PC-3 (cell line): ENCODE data around the gene GALNTL6. TPM values are rescaled to one million over a fixed set of nuclear protein-coding genes. Genes with fewer than 3 reads are reported as not detected.

Experiments used
- ATAC-seq: fragments of 200-7000 bp; cut with Tn5 transposase; 2 replicates; pipeline ENCODE4 v1.9.1; 2020; ENCODE audit warnings: mild to moderate bottlenecking, moderate library complexity
- BruUV-seq: library from RNA; stranded (reverse); fragments of 400-500 nt; replicated peaks from 2 replicates; lab custom pipeline; 2021; lab: Mats Ljungman, UMichigan
- CTCF ChIA-PET: fragments of 300-600 bp; sonication (Branson Sonifier 250); formaldehyde crosslinking; loops from one replicate; lab custom pipeline; 2022; ENCODE audit warnings: antibody characterized with exemption; lab: Charles Lee
- POLR2A ChIA-PET: fragments of 300-600 bp; sonication (Branson Sonifier 250); formaldehyde crosslinking; loops from one replicate; lab custom pipeline; 2022; ENCODE audit warnings: antibody characterized with exemption; ENCODE audit not compliant: unreplicated experiment; lab: Charles Lee
- DNase-seq: peaks from one replicate; pipeline ENCODE4 v3.0.0-alpha.2; 2015
- H2AFZ ChIP-seq: fragments of 300-600 bp; sonication (generic); 2 replicates; pipeline ENCODE4 v1.6.0; 2016; ENCODE audit warnings: antibody characterized with exemption, low read length
- H3F3A ChIP-seq: fragments of 300-600 bp; sonication (generic); one replicate; pipeline ENCODE4 v1.6.0; 2017; ENCODE audit warnings: antibody characterized with exemption, low read length, control low read depth, mild to moderate bottlenecking; ENCODE audit not compliant: unreplicated experiment
- H3K27ac ChIP-seq: fragments of 300-600 bp; sonication (generic); 2 replicates; pipeline ENCODE4 v1.5.1; 2016; ENCODE audit warnings: mild to moderate bottlenecking, low read length
- H3K27me3 ChIP-seq: fragments of 300-600 bp; sonication (generic); 2 replicates; pipeline ENCODE4 v1.6.1; 2016; ENCODE audit warnings: low read length, mixed read lengths
- H3K36me3 ChIP-seq: fragments of 300-600 bp; sonication (generic); 2 replicates; pipeline ENCODE4 v1.6.1; 2016; ENCODE audit warnings: low read depth, mixed run types, low read length, mixed read lengths
- H3K4me1 ChIP-seq: fragments of 300-600 bp; sonication (generic); 2 replicates; pipeline ENCODE4 v1.5.1; 2016; ENCODE audit warnings: low read length; ENCODE audit not compliant: insufficient read depth
- H3K4me2 ChIP-seq: fragments of 300-600 bp; sonication (generic); 2 replicates; pipeline ENCODE4 v1.6.0; 2016; ENCODE audit warnings: low read length
- H3K4me3 ChIP-seq: fragments of 300-600 bp; sonication (generic); 2 replicates; pipeline ENCODE4 v1.5.1; 2016; ENCODE audit warnings: mild to moderate bottlenecking, low read length, mixed read lengths
- H3K79me2 ChIP-seq: fragments of 300-600 bp; sonication (generic); 2 replicates; pipeline ENCODE4 v1.6.1; 2017; ENCODE audit warnings: low read length, mixed read lengths
- H3K9ac ChIP-seq: fragments of 300-600 bp; sonication (generic); 2 replicates; pipeline ENCODE4 v1.6.0; 2016; ENCODE audit warnings: mild to moderate bottlenecking, low read length
- H3K9me2 ChIP-seq: fragments of 300-600 bp; sonication (generic); replicated peaks from 2 replicates; pipeline ENCODE4 v1.6.1; 2016; ENCODE audit warnings: mixed run types, low read length, mixed read lengths
- H3K9me3 ChIP-seq: fragments of 300-600 bp; sonication (generic); 2 replicates; pipeline ENCODE4 v1.6.1; 2016; ENCODE audit warnings: low read length, mixed read lengths
- H4K20me1 ChIP-seq: fragments of 300-600 bp; sonication (generic); 2 replicates; pipeline ENCODE4 v1.6.1; 2016; ENCODE audit warnings: low read length, mixed read lengths
- CTCF ChIP-seq: fragments of 300-600 bp; sonication (generic); conservative IDR thresholded peaks from 2 replicates; pipeline ENCODE4 v1.5.1; 2017; ENCODE audit warnings: antibody characterized with exemption, low read depth, mild to moderate bottlenecking, low read length
- EZH2 ChIP-seq: fragments of 300-600 bp; sonication (generic); IDR thresholded peaks from one replicate; pipeline ENCODE4 v1.6.1; 2017; ENCODE audit warnings: antibody characterized with exemption, mild to moderate bottlenecking, low read length; ENCODE audit not compliant: unreplicated experiment
- EZH2phosphoT487 ChIP-seq: fragments of 300-600 bp; sonication (generic); IDR thresholded peaks from 2 replicates; pipeline ENCODE4 v1.6.1; 2018; ENCODE audit warnings: mild to moderate bottlenecking, antibody characterized with exemption, low read length, borderline replicate concordance
- intact Hi-C: fragments of 100-400 bp; cut with micrococcal nuclease; formaldehyde crosslinking; loops from 2 replicates; pipeline ENCODE4 v1.9.0; 2023
- total RNA-seq: library from RNA; depleted of rRNA; stranded (reverse); fragments of >200 nt; gene quantifications from 2 replicates; pipeline ENCODE4 v1.2.3, GENCODE V29; 2014

GALNTL6 gene
- total RNA-seq, 1 experiment from 2014 or later, result not detected

- no peaks in the 10 kb centered on the region for H3K27me3 ChIP-seq
- no peaks in the 10 kb centered on the region for H4K20me1 ChIP-seq
- ChIA-PET POLR2A (no interaction called here), CTCF (no interaction called here)
- H3K36me3 ChIP-seq, result no peaks in the 10 kb centered on the region
- DNase-seq (no peak), ATAC-seq (no peak)
- H3F3A ChIP-seq, result no peaks in the 10 kb centered on the region
- intact Hi-C loops, result no loop called here
- no peak overlapping the region for H3K27ac ChIP-seq
- H2AFZ ChIP-seq, result no peak overlapping the region
- no peak overlapping the region for H3K9ac ChIP-seq
- no peak for TF ChIP-seq EZH2phosphoT487
- TF ChIP-seq EZH2, result no peak
- TF ChIP-seq CTCF, result no peak
- H3K4me3 ChIP-seq, result no peak overlapping the region
- H3K9me2 ChIP-seq, result no peaks in the 10 kb centered on the region
- no TSS peak for BruUV-seq
- H3K79me2 ChIP-seq, result no peaks in the 10 kb centered on the region
- no peaks in the 10 kb centered on the region for H3K9me3 ChIP-seq
- H3K4me1 ChIP-seq, result no peaks in the 10 kb centered on the region
- no peak overlapping the region for H3K4me2 ChIP-seq
Observed at GRCh38 chr4:172095161-172095560, 282.0 kb downstream of the GALNTL6 start.

GRCh38 chr4:172096786-172097185, 283.6 kb downstream of the GALNTL6 start:
- Histone ChIP-seq H4K20me1 (no peaks in the 10 kb centered on the region), H3K9me3 (no peaks in the 10 kb centered on the region), H2AFZ (no peak overlapping the region), H3K4me3 (no peak overlapping the region), H3K79me2 (no peaks in the 10 kb centered on the region), H3K9ac (no peak overlapping the region), H3K4me2 (no peak overlapping the region), H3K36me3 (no peaks in the 10 kb centered on the region), H3K4me1 (no peaks in the 10 kb centered on the region), H3K27ac (no peak overlapping the region), H3K27me3 (no peaks in the 10 kb centered on the region), H3F3A (no peaks in the 10 kb centered on the region), H3K9me2 (no peaks in the 10 kb centered on the region)
- TF ChIP-seq EZH2 (no peak), EZH2phosphoT487 (no peak), CTCF (no peak)
- POLR2A ChIA-PET, result no interaction called here
- BruUV-seq, result no TSS peak
- ATAC-seq (no peak), DNase-seq (no peak)
- CTCF ChIA-PET, result no interaction called here
- intact Hi-C loops, result no loop called here

GRCh38 chr4:172099376-172099775, 286.2 kb downstream of the GALNTL6 start:
- Histone ChIP-seq H3K79me2 (no peaks in the 10 kb centered on the region), H3K27me3 (no peaks in the 10 kb centered on the region), H3K4me3 (no peak overlapping the region), H3K4me1 (no peaks in the 10 kb centered on the region), H4K20me1 (no peaks in the 10 kb centered on the region), H3F3A (no peaks in the 10 kb centered on the region), H3K4me2 (no peak overlapping the region), H3K36me3 (no peaks in the 10 kb centered on the region), H3K9me3 (no peaks in the 10 kb centered on the region), H3K9ac (no peak overlapping the region), H3K9me2 (no peaks in the 10 kb centered on the region), H2AFZ (no peak overlapping the region), H3K27ac (no peak overlapping the region)
- TF ChIP-seq CTCF, result no peak
- no peak for TF ChIP-seq EZH2phosphoT487
- no peak for TF ChIP-seq EZH2
- CTCF ChIA-PET, result no interaction called here
- BruUV-seq, result no TSS peak
- POLR2A ChIA-PET, result no interaction called here
- DNase-seq (no peak), ATAC-seq (no peak)
- intact Hi-C loops, result no loop called here
